Measurements from ENCODE around the gene IQSEC1.

GRCh38 chr3:13111873-13112520 is 38.8 kb upstream of the IQSEC1 start:
- TF ChIP-seq TAF1 (IDR thresholded peaks at IDR 0.05; ENCODE audit: low read depth, low read length): no peak
- TF ChIP-seq SPI1 (IDR thresholded peaks at IDR 0.05; ENCODE audit: low read depth, low read length): no peak
- TF ChIP-seq POLR2A (IDR thresholded peaks at IDR 0.05; ENCODE audit: low read depth, low read length): no peak
- TF ChIP-seq PAX5 (IDR thresholded peaks at IDR 0.05; ENCODE audit: insufficient read depth, low read length, severe bottlenecking): no peak
